Urothelium cell line (cell line): Measurements from ENCODE around the gene IMMP2L.

Experiments
- DNase-seq: peaks from one replicate; pipeline ENCODE4 v3.0.0; 2011; ENCODE audit warnings: low spot score, mixed read lengths
- FAIRE-seq: peaks from 2 replicates; lab custom pipeline; 2011; peaks lifted over from hg19 to GRCh38; lab: Jason Lieb, UNC

The IMMP2L gene

DNA sequence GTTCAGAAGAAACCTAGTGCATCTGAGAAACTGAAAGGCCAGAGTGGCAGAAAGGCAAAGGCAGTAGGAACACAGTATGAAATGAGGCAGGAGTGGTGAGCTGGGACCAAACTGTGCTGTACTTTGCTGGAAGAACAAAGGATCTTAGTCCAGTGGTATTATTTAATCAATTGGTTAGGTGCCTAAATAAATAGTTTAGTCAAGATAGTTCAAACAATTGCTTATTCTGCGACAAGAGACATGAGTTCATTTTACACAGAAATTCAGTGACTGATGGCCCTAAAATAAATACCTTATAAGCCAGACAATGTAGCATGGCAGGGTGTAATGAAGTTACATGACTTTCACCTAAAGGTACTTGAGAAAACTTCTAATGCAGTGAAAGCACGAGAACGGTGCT is 653.2 kb downstream of the IMMP2L start:
- no peak for FAIRE-seq
- DNase-seq: no peak

DNA sequence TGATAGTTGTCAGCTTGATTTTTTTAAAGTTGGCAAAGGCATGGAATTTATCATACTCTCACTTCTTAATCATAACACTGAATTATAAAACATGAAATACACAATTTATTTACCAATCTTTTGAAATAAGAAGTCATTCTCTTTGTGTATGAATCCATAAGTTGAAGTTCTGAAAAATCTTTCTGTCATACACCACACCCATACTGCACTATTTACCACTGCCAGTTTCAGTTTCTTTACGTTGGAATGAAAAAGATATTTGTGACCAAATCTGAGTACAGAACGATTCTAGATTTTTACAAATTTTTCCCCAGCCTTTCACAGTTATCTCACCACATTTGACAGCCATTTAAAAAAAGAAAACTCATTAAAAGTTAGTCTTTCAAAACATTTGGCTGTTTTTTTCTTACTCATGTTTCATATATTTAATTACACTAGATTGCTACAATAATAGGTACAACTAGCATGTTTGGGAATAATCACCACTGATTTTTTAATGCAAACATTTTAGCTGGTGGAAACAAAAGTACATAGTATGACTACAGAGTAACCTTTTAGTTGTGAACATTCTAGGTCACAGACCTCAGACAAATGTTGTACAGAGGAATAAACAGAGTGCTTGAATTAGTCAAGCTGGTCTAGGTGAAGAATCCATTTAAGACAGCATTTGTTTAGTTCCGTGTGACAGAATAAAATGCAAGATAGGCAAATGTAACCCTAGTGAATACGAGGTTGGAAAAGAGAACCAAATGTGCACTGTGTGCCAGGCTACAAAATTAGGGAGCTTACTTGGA is 656.3 kb downstream of the IMMP2L start:
- DNase-seq: no peak
- FAIRE-seq: no peak

DNA sequence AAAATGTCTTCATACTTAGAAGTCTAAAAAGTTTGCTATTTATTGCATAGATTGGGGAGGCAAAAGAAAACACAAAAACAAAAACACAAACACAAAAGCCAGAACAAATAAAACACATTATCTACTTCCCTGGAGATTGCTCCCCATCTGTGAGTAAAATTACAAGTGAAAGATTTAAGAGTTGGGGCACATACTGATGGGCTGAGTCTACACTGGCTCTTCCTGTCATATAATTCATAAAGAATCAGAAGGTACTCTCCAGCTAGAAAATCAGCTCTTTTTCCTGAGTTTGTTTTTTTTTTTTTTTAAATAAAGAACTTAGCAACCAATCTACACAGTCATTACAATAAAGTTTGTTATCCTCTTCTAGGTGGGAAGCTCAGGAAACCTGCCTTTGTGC is 663.8 kb downstream of the IMMP2L start:
- no peak for FAIRE-seq
- DNase-seq: no peak

DNA sequence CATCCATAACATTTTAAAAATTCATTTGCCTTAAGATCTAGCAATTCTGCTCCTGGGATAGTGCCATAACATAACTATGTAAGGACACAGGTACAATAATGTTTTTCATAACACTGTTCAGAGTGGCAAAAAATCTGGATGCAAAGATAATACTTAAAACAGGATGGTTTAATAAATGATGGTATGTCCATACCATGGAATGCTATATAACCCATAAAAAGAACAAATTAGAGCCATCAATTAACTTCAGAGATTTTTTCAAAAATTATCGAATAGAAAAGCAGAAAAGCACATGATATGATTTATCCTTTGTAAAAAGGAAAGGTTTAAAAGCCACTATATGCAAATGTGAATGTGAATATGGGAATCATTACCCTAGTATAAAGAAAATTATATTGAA is 664.8 kb downstream of the IMMP2L start:
- DNase-seq (no peak), FAIRE-seq (no peak)

DNA sequence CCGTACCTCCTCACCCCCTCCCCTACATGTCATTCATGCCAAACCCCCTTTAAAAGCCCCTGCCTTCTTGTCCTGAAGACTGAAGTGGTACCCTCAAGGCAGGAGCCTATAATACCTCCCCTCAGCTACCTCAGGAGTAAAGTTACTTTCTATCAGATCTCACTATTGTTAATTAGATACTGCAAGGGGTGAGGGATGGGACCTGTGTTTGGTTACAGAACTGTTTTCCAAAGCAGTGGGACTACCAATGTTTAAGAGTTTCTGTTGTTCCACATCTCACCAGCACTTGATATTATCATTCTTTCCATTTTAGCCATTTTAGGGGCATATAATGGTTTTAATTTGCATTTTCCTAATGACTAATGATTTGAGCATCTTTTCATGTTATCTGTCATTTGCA is 668.2 kb downstream of the IMMP2L start:
- DNase-seq (no peak), FAIRE-seq (no peak)

DNA sequence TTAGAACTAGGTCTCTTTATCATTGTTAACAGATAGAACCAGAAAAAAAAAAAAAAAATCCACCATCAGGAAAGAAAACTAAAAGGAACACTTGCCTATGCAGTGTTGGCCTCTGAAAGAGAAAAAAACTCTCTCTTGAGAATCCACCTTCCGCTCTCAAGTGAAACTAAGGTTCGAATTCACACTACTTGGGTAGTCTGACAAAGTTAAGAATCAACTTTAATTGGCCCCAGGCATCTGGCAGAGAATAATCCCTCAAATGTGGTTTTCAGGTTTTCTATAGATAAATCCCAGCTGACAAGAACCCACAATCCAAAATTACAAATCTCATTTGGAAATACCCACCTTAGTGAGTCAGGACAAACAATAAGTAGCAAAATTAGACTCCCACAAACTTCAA is 671.1 kb downstream of the IMMP2L start:
- no peak for FAIRE-seq
- no peak for DNase-seq

DNA sequence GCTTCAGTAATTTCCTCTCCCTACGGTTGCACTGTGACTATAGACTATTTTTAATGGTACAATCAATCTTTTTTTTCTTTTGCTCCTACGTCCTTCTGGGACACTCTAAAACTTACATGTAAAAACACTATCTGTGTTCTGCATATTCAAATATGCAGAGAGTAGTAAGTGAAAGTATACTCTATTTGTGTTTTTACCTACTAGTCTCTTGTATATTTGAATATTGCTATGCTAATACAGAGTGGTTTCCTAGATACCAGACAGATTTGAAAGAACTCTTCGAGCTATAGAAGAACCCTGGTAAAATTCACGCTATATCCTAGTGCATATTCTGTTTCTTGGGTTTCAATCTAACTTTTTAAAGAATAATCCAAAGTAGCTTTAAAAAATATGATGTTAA is 672.2 kb downstream of the IMMP2L start:
- no peak for FAIRE-seq
- DNase-seq: no peak

DNA sequence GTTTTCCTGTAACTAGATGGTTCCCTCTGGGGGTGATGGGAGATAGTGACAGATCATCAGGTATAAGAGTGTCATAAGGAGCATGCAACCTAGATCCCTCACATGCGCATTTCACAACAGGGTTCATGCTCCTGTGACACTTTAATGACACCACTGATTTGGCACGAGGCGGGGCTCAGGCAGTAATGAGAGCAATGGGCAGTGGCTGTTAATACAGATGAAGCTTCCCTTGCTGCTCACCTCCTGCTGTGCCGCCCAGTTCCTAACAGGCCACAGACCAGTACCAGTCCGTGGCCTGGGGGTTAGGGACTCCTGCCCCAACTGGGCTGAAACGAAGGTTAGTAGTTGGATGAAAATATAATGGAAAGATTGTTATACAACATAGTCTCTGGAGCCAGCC is 673.0 kb downstream of the IMMP2L start:
- FAIRE-seq (no peak), DNase-seq (no peak)

DNA sequence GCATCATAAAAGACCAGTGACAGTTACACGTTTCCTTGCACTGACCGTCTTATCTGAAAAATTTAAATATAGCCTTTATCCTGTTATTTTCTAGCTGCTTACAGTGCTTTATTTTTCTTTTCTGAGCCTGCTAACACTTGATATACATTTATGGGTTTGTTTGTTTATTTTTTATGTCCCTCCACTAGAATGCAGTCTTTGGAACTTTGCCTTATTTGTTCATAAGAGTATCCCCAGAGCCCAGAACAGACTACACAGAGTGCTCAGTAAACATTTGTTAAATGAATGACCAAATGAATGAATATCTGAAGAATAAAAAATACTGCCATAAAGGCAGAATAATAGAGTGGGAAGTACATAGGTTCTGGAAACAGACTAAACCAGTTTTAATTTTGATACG is 673.7 kb downstream of the IMMP2L start:
- DNase-seq (no peak), FAIRE-seq (no peak)

DNA sequence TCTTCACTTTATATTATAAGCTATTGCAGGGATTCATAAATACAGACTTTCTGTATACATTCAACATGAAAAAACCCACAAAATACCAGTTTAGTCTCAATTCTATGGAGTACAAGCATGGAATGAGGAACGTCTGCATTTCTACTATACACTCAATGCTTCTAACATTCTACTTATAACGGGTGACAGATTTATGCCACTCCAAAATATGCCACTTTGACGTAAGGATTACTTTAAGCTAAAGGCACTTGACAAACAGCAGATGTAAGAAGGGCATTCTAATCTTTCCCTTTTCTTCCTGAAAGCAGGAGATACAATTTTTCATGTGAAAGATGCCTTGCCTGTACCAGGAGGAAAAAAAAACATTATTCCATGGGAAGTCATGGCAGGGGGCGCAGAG is 676.8 kb downstream of the IMMP2L start:
- FAIRE-seq (no peak), DNase-seq (no peak)

DNA sequence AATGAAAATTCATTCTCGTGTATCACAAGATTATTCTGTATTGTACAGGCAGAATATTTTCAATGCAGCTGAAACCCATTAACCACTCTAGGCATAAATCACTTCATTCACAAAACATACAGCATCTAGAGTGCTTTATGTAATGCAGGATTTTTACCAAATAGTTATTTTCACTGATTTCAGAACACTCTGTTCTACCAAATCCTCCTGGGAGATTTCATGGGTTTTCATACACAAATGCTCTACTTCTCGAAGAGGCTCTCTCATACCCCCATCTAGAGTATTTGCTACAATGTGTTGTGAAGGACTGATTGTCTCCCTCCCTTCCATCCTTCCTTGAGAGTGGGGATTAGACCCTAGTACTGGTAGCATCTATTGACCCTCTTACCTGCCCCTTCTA is 680.6 kb downstream of the IMMP2L start:
- DNase-seq: no peak
- FAIRE-seq: no peak

DNA sequence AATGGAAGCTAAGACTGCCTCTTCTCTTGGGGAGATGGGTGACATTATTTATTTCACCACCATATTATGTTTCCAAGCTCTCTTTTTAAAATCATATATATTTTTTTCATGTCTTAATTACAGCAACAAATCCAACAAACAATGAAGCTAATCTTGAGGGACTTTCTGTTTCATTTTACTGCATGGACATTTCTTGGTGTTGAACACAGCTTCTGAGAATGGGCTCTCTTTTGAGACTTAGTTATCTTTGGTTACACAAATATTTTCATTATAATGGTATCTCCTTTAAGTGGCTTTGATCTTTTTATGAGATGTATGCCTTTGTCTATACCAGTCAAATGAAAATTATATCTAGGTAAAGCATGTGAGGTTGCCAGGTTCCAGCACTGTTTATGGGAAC is 681.3 kb downstream of the IMMP2L start:
- no peak for DNase-seq
- FAIRE-seq: no peak

DNA sequence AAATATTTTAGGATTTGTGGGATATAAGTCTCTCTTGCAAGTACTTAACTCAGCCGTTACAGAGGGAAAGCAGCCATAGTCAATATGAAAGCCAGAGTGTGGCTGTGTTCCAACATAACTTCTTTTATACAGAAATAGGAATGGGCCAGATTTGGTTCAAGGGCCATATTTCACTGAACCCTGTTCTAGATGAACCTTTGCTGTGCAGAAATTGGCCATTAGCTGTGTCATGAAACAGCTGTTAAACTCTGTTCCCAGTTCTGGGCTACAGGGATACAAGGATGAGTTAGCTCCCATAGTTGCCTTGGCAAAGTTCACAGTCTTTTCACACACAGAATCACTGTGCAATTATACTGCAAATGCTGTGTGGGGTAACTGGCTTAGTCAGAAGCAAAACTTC is 685.3 kb downstream of the IMMP2L start:
- FAIRE-seq (no peak), DNase-seq (no peak)

DNA sequence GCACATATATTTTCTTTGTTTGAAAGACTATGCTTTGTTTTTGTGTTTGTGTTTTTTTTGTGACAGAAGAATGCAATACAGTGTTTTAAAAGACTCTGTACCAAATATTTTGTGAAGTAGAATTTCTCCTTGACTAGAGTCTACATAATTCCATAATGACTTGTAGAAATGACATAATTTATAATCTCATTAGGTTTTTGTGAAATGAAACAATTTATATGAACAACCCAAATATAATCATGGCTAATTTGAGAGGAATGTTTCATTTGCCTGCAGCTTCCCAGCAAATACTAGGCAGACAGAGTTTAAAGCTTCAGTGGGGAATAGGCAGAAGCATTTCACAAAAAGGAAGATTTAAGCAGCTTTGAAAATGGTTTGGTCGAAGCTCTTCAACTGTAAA is 686.9 kb downstream of the IMMP2L start:
- DNase-seq: no peak
- FAIRE-seq: no peak

DNA sequence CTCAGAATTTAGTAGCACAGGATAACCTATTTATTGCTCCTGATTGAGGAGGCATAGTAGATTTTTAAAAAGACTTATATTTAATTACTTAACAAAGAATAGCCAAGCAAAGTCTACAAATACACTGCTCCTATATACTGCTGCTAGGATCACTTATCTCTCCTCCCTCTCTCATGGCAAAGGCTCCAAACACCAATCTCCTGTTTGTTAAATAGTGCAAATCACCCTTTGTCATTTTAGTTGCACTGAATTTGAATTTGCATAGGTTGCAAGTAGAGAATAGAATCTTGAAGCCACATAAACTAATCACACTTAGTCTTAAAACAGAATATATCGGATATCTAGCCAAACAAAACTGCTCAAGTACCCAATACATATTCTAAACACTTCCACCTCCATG is 690.4 kb downstream of the IMMP2L start:
- no peak for FAIRE-seq
- no peak for DNase-seq

DNA sequence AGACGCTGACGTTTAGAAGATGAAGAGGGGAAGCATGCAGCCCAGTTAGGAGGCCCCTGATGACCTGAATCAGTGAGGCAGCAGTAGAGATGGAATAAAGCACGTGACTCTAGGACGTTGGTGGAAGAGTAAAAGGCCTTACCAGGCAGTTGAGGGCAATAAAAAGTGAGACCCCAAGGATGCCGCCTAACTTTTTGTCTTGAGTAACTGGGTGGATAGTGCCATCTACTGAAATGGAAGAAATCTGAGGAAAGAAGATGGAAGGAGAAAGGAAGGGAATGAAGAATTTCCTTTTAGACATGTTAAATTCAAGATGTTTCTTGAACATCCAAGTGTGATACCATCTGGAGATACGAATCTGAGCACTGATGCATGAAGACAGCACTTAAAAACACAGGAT is 691.4 kb downstream of the IMMP2L start:
- DNase-seq: no peak
- no peak for FAIRE-seq

DNA sequence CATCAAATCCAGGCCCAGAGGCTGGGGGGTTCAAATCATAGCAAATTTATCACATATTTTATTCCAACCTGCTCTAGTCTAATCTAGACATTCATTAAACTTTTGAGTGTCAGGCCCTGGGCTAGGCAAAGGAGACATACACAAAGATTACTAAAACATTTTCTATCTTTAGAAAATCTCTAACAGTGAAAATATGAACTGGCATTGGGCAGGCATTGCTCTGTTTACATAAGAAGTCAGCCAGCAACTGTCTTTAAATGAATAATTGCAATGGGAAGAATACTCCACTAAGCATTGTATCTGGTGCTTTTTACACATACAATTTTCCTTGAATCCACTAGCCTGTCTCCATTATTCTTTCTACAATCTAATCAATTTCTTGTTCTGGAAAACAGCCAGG is 693.8 kb downstream of the IMMP2L start:
- DNase-seq: no peak
- FAIRE-seq: no peak

DNA sequence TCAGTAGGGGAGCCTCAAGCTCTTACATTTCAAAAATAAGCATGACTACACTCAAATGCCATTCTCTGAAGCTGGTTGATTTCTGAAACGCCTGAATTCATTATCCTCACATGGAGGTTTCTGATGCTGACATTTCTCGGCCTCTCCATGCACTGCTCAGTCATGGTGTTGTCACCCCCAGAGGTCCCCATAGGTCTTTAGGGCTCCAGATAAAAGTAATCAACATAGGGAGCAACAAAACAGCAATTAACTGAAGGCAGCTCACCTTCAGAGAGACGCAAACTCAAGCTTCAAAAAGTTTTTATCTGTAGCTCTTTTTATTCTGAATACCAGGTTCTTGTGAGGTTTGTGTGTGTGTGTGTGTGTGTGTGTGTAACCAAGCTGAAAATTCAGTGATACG is 694.5 kb downstream of the IMMP2L start:
- DNase-seq: no peak
- FAIRE-seq: no peak

DNA sequence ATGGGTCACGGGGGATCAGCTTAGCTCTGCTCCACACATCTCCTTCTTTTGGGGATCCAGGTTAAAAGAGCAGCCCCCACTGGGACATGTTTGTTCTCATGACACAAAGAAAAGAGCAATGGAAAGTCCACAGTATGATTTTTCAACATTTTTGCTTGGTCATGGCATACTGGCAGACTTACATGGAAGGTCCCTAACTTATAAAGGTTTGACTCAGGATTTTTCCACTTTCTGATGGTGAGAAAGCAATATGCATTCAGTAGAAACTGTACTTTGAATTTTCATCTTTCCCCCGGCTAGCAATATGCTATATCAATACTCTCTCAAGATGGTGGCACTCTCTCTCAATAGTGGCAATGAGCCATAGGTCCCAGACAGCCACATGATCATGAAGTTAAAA is 699.0 kb downstream of the IMMP2L start:
- FAIRE-seq: no peak

DNA sequence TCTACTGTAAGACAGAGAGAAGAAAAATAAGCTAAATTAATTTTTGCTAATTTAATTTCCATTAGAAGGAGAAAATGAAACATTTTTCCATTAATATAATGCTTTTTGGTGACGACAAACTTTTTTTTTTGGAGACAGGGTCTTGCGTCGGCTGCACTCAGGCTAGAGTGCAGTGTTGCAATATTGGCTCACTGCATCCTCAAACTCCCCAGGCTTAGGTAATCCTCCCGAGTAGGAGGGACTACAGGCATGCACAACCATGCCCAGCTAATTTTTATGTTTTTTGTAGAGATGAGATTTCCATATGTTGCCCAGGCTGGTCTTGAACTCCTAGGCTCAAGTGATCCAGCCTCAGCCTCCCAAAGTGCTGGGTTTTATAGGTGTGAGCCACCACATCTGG is 701.1 kb downstream of the IMMP2L start:
- FAIRE-seq (no peak), DNase-seq (no peak)

More for the DNA sequence above, 699.0 kb downstream of the IMMP2L start:
- no peak for DNase-seq

DNA sequence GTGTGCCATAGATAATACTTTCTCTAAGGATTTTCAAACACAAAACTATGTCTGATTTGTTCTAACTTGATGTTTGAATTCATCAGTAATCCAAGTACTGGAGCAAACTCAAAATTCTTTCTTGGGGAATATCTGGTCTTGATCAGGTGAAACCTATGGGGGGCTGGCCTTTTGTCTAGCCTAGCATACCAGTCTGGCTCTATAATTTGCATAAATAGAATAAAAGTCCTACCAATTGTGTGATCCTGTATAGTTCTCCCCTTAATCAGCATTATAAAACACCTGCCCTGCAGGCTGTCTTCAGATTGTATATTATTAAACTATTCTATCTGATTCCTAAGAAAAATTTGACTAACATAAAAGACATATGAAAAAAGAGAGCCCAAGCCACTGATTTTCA is 705.2 kb downstream of the IMMP2L start:
- FAIRE-seq (no peak), DNase-seq (no peak)

DNA sequence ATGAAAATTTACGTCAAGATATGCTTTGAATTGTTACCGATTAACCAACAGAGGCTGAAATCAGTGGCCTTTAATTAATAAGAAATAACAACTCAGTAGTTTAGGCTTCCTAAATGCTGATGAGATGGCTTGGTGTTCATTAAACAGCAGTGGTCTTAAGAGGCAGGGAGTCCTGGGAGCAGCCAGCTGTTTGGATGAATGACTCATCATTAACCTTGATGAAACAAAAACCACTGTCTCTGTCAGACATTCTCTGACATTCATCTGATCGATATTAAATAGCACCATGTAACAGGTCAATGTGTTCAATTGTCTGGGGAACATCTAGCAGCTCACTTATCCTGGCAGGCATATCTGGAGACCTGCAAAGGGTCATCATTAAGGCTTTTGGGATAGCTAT is 705.6 kb downstream of the IMMP2L start:
- peak; percentile 7 for DNase-seq
- no peak for FAIRE-seq

DNA sequence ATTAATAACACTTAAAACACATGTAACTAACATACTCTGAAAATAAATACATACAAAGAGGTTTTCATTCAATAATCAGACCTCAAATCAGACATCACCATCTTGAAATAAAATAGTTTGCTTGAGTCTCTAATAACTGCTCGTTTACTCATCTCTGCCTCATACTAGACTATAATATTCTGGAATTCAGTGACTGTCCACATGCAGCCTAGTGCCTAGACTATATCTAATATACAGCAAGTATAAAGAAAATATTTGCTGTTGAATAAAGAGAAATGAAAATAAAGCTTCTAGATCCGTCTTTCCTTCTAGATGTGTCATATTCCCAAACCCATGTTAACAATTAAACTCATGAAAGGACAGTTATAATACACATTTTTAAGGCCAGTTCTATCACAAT is 707.6 kb downstream of the IMMP2L start:
- FAIRE-seq (no peak), DNase-seq (no peak)
